Peyer's patch (tissue), 4 donors: Measurements from ENCODE around the gene TOM1L2. TPM values are rescaled to one million over a fixed set of nuclear protein-coding genes. Genes with fewer than 3 reads are reported as not detected.

ENCODE experiments used
- DNase-seq, 3 donors: peaks; one replicate each; pipeline ENCODE4 v3.0.0-alpha.2; 2017 to 2019
- H3K27ac ChIP-seq, 4 donors: fragments of 200-600 bp; sonication (generic); one replicate each; pipeline ENCODE4 v1.5.1; 2016 to 2019
- H3K27me3 ChIP-seq, 2 donors: fragments of 200-600 bp; sonication (generic); one replicate each; pipeline ENCODE4 v1.5.1; 2019
- H3K36me3 ChIP-seq, 3 donors: fragments of 200-600 bp; sonication (generic); one replicate each; pipeline ENCODE4 v1.5.1; 2016 to 2019
- H3K4me1 ChIP-seq, 4 donors: fragments of 200-600 bp; sonication (generic); one replicate each; pipeline ENCODE4 v1.5.1; 2016 to 2019
- H3K4me3 ChIP-seq, 4 donors: fragments of 200-600 bp; sonication (generic); 1 replicate in 3 of 4; 2 replicates in 1 of 4; pipeline ENCODE4 v1.5.1; 2016 to 2019; ENCODE audit warnings: mild to moderate bottlenecking in 1 of 4
- H3K9me3 ChIP-seq, 4 donors: fragments of 200-600 bp; sonication (generic); one replicate each; pipeline ENCODE4 v1.5.1; 2016 to 2019; ENCODE audit warnings: mild to moderate bottlenecking in 1 of 4
- CTCF ChIP-seq, 6 experiments: fragments of 450-650 bp in 4 of 6; fragments of 200-600 bp in 2 of 6; sonication (generic) in 1 of 6; IDR thresholded peaks; one replicate each; pipeline ENCODE4 v1.5.1; 2017 to 2019; ENCODE audit warnings: antibody characterized with exemption in 6 of 6, mild to moderate bottlenecking in 3 of 6, moderate library complexity in 1 of 6
- POLR2A ChIP-seq, 2 donors: fragments of 450-650 bp; IDR thresholded peaks; one replicate each; pipeline ENCODE4 v1.5.1; 2017; ENCODE audit warnings: antibody characterized with exemption in 2 of 2, mild to moderate bottlenecking in 2 of 2, moderate library complexity in 2 of 2
- small RNA-seq, 2 donors: library from RNA; depleted of rRNA; stranded (forward); fragments of <200 nt; gene quantifications; one replicate each; pipeline ENCODE3, GENCODE V24; 2016
- total RNA-seq, 4 donors: library from RNA; depleted of rRNA; stranded (reverse); fragments of >200 nt; gene quantifications; one replicate each; pipeline ENCODE4 v1.1.0, GENCODE V29; 2016

Gene TOM1L2
- total RNA-seq, 4 donors from 2014 or later = 49.5 to 74.8 (median 62.7) TPM

DNA sequence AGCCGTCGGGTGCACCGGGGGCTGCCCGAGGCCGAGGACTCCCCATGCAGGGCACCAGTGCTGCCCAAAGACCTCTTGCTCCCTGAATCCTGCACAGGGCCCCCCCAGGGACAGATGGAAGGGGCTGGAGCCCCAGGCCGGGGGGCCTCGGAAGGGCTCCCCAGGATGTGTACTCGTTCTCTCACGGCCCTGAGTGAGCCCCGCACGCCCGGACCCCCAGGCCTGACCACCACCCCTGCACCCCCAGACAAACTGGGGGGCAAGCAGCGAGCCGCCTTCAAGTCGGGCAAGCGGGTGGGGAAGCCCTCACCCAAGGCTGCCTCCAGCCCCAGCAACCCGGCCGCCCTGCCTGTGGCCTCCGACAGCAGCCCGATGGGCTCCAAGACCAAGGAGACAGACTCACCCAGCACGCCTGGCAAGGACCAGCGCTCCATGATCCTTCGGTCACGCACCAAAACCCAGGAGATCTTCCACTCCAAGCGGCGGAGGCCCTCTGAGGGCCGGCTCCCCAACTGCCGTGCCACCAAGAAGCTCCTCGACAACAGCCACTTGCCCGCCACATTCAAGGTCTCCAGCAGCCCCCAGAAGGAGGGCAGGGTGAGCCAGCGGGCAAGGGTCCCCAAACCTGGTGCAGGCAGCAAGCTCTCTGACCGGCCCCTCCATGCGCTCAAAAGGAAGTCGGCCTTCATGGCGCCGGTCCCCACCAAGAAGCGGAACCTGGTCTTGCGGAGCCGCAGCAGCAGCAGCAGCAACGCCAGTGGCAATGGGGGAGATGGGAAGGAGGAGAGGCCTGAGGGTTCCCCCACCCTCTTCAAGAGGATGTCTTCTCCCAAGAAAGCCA lies 176.0 kb downstream of the TOM1L2 start:
- Histone ChIP-seq H3K9me3 (no peaks in the 10 kb centered on the region), H3K27me3 (no peaks in the 10 kb centered on the region), H3K27ac (no peak overlapping the region), H3K4me3 (no peak overlapping the region), H3K4me1 (peaks cover 0 to 26% (median 2%) of the 10 kb centered on the region in 4 donors), H3K36me3 (peaks cover 0 to 53% (median 0%) of the 10 kb centered on the region in 3 donors)
- TF ChIP-seq CTCF (IDR thresholded peaks at IDR 0.05) = no peak
- no peak for TF ChIP-seq POLR2A (IDR thresholded peaks at IDR 0.05)
- no peak for DNase-seq

DNA sequence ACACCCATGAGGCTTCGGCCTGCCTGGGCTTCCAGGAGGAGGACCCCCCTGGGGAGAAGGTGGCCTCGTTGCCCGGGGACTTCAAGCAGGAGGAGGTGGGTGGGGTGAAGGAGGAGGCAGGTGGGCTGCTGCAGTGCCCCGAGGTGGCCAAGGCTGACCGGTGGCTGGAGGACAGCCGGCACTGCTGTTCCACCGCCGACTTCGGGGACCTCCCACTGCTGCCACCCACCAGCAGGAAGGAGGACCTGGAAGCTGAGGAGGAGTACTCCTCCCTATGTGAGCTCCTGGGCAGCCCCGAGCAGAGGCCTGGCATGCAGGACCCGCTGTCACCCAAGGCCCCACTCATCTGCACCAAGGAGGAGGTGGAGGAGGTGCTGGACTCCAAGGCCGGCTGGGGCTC lies 176.9 kb downstream of the TOM1L2 start:
- Histone ChIP-seq H3K27ac (no peak overlapping the region), H3K4me1 (peaks cover 0 to 31% (median 2%) of the 10 kb centered on the region in 4 donors), H3K9me3 (no peaks in the 10 kb centered on the region), H3K36me3 (peaks cover 0 to 53% (median 0%) of the 10 kb centered on the region in 3 donors), H3K4me3 (no peak overlapping the region), H3K27me3 (no peaks in the 10 kb centered on the region)
- no peak for DNase-seq
- TF ChIP-seq CTCF (IDR thresholded peaks at IDR 0.05) (no peak), POLR2A (IDR thresholded peaks at IDR 0.05) (no peak)

- Histone ChIP-seq H3K27ac (no peak overlapping the region), H3K9me3 (no peaks in the 10 kb centered on the region), H3K36me3 (peaks cover 0 to 53% (median 0%) of the 10 kb centered on the region in 3 donors), H3K27me3 (no peaks in the 10 kb centered on the region), H3K4me1 (peaks cover 0 to 40% (median 2%) of the 10 kb centered on the region in 4 donors), H3K4me3 (no peak overlapping the region)
- no peak for DNase-seq
- TF ChIP-seq POLR2A (IDR thresholded peaks at IDR 0.05) (no peak), CTCF (IDR thresholded peaks at IDR 0.05) (no peak)
Measured at GRCh38 chr17:17794382-17794781, 177.8 kb downstream of the TOM1L2 start.

Small RNAs within 50 kb of the gene (small RNA-seq; reads per million reads assigned to genes)
- 0 to 0.32 reads per million in 2 donors for gene MIR33B
- 0.13 to 0.35 reads per million in 2 donors for gene MIR6777

Other genes starting within 250 kb of the TOM1L2 start
- gene SREBF1, start 135.4 kb downstream of the TOM1L2 start, total RNA-seq = 100 to 1,000 TPM; 118 to 226 (median 185) TPM
- gene DRC3, start 462 bp upstream of the TOM1L2 start, total RNA-seq = 1 to 10 TPM in 2 of 4 donors, under 1 TPM in 1, not detected in 1; 0.57 to 6.3 (median 5.8) TPM
- gene ATPAF2, start 66.8 kb upstream of the TOM1L2 start, total RNA-seq = 10 to 100 TPM in 3 of 4 donors, 1 to 10 TPM in 1; 9.8 to 60.2 (median 29.7) TPM
- 10 to 100 TPM in 2 of 4 donors, 1 to 10 TPM in 2; 3.0 to 14.0 (median 10.9) TPM for gene GID4, start 67.0 kb upstream of the TOM1L2 start, total RNA-seq
- 10 to 100 TPM; 24.0 to 65.2 (median 48.5) TPM for gene DRG2, start 115.5 kb upstream of the TOM1L2 start, total RNA-seq
- gene MYO15A, start 136.4 kb upstream of the TOM1L2 start, total RNA-seq = 1 to 10 TPM in 3 of 4 donors, not detected in 1; 3.6 to 5.0 (median 3.8) TPM
- gene ALKBH5, start 211.4 kb upstream of the TOM1L2 start, total RNA-seq = 10 to 100 TPM; 65.6 to 78.5 (median 72.9) TPM